ENCODE data around the gene SSBP3.

SSBP3 gene

DNA sequence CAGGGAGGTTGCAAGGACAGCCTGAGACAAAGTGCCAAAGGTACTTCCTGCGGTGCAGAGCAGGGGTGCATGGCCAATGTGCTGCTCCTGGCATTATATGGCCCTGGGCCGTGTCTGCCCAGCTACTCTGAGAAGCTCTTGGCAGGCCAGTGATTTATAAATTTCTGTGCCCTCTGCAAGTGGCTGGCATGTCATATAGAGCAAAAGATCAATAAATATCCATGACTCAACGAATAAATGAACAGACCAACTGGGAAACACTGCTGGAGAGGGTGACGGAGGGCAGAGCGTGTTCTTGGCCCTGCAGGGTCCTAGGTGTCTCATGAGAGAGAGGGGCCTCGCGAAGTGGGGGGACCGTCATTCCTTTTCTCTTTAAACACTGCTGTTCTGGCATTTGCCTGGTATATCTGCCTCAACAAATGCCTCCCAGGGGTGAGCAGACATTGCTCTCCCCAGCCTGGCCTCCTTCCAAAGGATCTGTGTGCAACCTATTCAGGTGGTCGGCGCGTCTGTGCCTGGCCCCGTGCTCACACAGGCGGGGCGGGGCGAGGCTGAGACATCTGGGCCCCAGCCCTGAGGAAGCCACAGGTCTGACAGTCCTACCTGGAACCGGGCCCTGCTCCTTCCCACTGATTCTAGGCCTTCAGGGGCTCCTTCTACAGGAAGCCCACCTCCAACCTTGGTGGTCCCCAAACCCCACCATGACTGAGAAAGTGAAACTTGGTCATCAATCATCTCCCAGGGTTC lies 123.9 kb downstream of the SSBP3 start:
- no peak for DNase-seq

DNA sequence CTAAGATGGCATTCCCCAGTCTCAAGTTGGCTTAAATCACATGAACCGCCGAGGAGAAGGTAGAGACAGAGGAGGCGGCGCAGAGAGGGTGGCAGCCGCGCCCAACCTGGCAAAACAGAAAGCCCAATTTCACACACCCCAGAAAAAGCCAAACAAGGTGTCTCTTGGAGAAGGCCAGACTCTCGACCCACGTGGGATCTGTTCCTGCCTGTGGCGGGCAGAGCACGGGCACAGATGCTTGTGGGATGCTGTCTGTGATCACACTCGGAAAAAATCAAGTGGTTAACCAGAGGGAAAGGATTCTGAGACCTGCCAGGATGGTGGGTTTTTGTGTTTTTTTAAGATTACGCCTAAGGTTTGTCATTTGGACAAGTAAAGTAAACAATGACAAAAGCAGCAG lies 125.5 kb downstream of the SSBP3 start:
- DNase-seq = no peak

DNA sequence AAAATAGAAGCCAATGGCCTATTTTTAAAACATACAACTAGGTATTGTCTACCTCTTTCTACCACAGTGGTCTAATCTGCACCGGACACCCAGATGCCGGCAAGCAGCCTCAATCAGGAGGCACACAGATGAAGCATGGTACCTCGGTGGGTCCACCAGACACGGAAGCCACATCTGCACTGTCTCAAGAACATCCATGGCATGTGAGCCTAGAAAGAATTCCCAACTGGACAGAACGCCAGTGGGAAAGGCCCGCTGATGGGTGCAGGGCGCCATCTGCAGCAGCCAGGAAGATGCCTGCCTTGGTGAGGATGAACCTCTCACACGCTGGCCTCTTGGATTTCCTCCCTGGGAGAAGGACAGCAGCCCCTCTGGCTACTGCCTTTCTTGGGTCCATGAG lies 126.7 kb downstream of the SSBP3 start:
- no peak for DNase-seq

DNA sequence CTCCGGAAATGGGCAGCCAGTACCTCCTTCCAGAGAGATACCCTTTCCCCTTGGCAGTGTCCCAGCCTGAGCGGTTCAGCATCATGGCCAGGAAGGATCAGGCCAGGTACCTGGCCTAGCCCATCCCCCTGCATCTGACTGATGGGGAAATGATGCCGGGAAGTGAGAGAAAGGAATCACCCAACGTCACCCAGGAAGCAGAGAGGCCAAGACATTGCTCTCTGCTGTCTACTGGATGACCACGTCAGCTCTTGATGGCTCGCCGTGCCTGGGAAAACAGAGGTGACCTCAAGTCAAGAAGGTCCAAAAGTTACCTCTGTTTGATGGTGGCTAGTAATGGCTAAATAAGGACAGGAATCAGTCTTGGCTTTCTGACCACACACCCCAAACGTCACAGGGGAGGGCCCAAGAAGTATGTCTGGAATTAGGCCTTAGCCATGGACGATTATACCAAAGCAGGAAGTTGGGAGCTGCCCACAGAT lies 127.2 kb downstream of the SSBP3 start:
- no peak for DNase-seq

DNA sequence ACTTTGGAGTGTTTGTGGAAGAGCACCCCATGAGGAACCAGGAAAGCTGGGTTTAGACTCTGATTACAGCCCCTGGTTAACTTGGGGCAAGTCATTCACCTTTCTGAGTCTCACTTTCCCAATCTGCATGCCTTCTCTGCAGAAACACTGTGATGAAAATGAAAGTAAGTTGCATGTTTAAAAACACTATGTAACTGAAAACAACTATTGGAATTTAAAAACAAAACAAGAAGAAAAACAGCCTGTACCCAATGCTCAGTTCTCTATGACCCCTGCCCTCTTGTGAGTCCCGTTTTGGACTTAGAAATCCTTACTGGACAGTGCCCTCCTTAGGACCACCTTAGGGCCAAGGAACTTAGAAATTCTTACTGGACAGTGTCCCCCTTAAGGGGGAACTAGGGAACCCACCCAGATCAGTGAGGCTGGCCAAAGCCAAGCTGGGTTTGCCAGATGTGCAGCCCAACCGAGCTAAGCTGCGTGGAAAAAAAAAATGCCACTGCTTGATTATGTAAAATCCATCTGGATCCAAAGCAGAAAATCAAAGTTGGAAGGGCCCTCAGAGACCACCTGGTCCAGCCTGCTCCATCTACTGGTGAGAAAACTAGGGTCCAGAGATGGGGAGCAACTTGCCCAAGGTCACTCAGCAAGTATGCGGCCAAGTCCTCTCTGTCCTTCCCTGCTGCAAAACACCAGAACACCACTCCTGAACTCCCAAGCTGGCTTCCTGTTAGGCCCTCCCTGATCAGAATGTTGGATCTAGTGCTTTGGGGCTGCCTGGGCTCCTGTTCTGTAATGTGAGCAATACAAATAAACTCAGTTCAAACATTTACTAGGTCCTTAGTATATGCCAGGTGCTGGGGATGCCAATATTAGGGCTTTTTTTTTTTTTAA lies 128.5 kb downstream of the SSBP3 start:
- no peak for DNase-seq

DNA sequence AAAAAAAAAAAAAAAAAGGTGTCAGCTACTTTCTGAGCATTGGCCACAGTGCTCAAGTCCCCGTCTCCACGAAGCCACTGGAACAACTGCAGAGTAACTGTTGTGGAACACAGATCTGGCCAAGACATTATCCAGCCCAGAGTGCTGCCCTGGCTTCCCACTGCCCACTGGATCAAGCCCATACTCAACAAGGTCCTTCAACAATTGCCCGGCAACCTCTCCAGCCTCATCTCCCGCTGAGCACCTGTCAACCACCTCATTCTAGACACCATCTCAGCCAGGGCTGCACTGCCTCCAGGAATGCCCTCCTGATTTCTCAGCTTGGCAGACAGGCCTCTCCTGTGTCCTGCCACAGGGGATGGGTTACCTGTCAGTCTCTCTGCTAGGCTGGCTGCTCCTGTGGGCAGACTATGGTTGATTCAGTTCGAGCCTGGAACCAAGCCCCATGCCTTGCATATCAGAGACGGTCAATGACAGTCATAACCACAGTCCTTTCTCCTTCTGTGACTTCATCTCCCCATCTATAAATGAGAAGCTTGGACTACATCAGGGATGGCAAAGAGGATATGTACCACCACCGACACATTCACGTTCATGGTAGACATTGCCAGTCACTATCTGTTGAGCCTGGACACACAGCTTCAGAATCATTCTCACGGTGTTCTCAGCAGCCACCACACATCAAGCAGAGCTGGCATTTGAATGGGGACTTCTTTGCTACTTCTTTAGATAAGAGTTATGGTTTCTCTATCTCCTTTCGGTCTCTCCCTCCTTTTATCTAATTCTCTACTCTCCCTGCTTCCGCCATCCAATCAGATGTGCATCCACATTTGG lies 129.4 kb downstream of the SSBP3 start:
- no peak for DNase-seq

DNA sequence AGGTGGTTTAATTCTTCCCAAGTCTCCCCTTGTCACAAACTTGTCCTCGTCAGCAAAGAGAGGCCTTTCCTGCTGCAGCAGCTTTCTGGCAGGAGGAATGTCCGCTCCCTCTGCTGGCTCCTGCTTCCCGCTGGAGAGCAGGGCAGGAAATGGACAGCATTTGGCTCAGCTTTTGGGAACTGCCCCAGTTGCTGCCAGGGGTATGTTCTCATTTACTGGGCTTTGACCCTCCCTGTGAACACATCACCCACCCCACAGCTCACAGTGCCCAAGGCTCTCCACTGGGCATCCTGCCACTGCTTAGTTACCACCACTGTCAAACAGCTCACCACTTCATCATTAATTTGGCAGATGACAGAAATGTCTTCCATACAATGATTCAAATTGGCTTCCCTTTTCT lies 130.8 kb downstream of the SSBP3 start:
- DNase-seq = no peak

DNA sequence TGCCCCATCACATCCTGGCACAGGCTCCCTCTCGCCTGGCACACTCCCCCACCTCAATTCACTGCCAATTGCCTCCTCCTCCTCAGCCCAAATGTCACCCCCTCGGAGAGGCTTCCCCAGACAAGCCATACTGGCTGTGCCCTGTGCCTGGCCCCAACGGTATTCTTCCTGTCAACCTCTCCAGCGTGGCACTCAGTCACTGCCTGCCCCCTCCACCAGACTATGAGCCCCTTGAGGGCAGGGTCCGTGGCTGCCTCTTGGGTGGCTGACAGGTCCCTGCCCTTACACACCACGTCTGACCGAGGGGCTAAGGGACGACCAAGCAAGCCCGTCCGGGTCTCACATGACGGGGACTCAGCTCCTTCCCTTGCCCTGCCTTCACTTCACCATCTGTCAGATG lies 131.3 kb downstream of the SSBP3 start:
- DNase-seq = no peak

DNA sequence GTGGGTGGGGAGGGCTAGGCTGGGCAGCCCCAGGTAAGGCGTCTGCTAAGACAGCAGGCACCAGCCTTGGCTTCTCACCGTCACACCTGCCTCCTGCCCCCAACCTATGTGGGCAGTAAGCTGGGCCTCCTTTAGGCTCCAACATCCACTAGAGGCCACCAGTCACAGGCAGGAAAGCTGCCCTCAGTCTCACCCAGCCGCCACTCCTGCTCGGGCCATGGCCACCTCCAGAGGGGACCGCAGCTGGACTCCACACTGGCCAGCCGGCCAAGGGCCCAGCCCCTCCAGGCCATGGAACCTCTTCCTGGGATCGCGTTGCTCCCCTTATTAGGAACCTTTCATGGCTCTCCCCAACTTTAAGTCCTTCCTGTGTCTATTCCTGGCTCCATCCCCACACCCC lies 131.7 kb downstream of the SSBP3 start:
- DNase-seq = no peak

DNA sequence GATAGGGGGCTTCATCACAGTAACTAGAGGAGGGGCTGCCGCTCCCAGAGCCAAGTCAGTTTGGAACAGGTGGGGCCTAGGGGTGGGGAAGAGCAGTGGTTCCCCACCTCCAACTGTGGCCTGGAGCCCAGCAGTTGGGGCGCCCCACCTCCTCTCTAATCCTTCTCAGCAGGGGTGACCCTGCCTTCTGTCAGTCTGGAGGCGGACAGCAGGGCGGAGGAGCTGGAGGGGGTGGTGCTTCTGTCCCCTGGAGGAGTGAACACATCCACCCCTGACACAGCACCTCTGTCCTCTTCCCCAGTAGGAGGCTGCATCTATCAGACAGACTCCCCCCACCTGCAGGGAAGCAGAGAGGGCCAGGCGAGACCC lies 132.4 kb downstream of the SSBP3 start:
- no peak for DNase-seq

DNA sequence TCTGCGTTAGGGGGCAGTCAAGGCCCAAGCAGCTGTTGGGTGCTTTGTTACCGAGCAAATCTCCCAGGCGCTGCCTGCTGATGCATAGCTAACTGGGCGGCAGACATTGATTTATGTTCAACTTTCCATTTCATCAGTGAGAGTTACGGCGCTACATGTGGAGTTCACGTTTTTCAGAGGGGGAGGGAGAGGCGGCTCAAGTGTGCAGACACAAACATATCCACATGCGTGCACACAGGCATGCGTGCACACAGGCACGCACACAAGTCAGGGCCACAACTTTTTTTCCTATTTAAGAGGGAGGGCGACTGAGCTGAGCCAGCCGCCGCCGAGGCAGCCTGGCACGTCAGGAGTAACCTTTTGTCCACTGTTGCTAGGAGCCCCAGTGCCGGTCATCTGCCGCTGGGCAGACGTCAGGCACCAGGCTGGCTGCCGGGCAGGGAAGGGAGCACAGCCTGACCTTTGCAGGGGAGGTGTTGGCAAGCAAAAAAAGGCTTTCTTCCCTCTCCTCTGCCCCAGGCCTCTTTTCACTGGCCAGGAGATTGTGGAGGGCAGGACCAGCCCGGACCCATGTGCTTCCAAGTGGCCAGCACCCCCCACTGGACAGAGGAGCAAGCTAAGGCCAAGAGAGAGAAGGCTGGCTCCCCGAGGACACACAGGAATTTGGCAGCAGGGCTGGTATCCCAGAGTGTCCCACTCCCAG lies 133.0 kb downstream of the SSBP3 start:
- DNase-seq = no peak

DNA sequence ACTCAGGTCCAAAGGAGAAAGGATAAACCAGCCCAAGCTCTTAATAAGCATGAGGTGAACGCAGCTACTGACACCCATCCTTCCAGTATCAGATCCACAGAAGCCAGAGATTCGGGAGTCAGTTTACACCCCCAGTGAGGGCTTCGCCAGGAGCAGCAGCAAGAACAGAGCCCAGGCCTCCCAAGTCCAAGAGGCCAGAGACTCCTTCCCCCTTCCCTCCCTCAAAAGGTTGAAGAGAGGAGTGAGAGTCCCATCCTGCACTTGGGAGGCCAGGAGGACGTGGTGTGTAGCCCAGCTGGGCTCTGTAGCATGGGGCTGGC lies 133.5 kb downstream of the SSBP3 start:
- DNase-seq = no peak

DNA sequence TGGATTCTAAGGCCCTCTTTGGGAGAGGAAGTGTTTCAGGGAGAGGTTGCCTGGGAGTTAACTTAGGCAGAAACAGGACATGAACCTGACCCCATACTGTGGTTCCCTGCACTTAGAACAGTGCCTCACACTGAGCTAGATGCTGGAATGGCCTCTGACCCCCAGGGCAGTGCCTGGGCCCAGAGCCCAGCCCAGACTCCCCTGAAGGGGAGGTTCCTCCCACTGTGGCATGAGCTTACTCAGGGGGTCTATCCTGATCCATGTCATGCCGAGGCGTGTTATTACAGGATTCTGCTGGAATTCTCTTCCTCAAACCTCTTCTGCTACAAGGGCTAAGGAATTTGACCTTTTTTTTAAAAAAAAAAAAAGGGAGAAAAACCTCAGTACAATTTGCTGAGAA lies 134.1 kb downstream of the SSBP3 start:
- DNase-seq = no peak

DNA sequence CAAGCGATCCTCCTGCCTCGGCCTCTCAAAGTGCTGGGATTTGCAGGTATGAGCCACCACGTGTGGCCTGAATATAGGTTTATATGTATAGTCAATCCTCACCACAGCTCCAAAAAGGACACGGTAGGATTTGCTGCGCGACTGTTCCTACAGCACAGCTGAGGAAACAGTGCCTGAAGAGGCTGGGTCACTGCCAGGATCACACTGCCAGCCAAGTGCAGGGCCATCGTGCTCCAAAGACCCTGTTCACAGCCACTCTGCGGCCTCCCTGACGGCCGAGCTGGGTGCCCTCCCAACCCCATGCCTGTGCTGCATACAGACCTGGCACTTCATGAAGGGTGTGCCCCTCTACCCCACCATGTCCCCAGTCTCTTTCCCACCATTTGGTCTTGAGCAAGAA lies 134.9 kb downstream of the SSBP3 start:
- DNase-seq = no peak

DNA sequence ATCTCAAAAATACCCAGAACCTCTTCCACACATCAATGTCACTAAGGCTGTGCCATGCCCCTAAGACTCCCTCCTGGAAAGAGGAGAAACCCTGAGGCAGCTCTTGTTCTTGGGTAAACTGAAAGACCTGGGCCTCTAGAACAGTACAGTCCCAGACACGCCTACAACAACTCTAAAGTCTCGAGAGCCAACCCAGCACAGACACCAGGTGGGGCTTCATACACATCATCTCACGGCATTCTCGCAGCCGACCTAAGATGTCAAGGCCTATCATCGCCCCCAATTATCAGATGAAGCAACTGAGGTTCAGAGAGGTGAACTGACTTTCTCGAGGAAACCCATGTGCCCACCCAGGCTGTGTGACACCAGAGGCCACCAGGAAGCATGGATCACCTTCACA lies 135.7 kb downstream of the SSBP3 start:
- no peak for DNase-seq

DNA sequence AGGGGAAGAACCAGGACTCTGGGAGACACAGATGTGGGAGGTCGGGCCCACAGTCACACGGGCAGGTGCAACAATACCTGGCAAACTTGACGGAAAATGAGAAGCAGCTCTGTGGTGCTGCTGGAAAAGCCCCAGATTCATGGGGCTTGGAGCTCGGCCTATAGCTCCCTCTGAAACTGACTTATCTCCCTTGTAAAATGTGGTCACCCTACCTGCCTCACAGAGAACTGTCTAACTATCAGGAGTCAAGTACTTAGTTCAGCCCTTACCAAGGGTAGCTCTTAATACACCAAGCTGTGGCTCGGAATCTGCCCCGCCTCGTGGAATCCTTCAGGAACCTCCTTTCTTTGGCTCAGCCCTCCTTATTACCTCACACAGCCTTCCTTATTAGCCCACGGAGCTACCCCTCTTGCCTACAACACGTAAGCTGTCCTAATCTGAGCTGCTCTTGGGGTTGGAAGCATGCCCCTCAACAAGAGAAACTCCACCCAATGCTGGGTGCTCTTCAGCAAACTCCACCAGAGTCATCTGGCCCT lies 137.4 kb downstream of the SSBP3 start:
- no peak for DNase-seq

DNA sequence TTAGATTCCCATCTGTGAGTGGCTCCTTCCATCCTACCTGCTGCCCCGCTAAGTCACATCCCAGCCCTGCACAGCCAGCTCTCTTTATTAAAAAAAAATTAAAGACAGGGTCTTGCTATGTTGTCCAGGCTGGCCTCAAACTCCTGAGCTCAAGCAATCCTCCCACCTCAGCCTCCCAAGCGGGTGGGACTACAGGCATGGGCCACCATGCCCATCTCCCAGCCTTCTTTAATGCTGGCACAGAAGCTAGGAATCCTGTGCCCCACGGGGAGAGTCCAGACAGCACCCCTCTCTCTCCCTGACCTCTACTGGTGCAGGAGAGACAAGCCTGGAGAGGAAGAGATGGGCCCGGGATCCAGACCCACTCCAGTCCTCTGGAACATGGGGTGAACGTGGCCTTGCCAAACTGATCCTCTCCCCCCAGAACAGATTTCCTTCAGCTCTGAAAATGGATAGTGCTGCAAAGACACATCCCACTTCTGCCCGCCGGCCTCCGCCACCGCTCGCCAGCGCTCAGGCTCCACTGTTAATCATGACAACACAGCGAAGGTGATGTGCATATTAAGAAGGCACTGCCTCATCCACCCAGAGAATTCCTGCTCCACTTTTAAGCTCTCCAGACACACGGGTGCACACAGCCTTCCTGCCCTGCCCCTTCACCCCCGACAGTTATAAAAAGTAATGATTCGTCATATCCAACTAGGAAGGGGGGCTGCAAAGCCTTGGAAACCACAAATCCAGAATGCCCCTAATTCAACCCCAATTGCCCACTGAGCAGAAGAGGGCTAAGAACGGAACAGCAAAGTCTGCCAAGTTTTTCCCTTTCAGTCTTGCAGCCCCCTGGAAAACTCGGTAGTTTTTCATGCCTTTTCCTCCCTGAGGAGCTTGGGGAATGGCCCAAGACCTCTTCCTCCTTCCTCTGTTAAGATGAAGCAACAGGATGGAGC lies 138.1 kb downstream of the SSBP3 start:
- no peak for DNase-seq

DNA sequence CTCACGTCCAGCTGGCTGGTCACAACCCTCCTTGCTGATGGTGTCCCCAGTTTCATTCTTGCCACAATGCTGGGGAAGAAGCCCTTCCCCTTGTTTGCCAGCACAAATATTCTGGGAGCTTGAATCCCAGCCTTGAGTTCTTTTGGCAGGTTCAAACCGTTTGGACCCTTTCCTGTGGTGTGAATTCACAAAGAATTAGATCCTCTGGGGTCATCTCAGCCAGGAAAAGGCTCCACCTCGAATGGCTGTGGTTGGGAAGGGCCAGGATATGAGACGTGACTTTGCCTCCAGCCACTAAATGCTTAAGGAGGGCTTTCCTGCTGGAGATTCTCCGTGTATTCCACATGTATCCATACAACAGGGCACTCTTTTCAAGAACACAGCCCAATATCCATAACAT lies 139.3 kb downstream of the SSBP3 start:
- DNase-seq = no peak

DNA sequence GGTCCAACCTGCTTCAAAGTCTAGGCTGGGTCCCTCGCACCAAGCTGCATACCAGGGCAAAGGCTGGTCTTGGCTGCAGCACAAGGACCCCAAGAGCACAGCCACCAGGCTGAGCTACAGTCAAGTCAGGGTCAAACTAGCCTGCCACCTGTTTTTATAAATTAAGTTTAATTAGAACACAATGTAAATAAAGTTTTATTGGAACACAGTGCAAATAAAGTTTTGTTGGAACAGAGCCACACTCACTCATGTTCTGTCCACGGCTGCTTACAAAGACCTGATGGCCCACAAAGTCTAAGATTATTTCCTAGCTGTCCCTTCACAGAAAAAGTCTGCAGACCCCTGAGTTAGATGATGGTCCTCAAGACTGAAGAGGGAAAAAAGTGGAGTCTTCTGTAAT lies 140.0 kb downstream of the SSBP3 start:
- no peak for DNase-seq

DNA sequence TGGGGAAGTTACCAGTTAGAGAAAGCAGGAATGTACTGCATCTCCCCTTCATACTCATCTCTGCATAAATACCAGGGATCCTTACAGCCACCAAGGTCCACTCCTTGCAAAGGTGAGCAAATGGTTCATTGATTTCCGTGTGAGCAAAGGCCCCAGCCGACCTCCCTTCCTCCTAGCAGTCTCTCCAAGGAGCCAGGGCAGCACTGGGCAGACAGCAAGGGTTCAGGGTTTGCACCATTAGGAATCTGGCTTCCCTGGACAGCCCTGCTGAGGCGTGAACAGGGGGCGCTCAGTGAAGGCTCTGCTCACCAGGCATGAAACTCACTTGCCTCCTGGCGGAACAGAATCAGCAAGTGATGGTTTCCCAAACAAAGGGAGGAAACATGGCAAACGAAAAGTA lies 140.5 kb downstream of the SSBP3 start:
- DNase-seq = no peak

DNA sequence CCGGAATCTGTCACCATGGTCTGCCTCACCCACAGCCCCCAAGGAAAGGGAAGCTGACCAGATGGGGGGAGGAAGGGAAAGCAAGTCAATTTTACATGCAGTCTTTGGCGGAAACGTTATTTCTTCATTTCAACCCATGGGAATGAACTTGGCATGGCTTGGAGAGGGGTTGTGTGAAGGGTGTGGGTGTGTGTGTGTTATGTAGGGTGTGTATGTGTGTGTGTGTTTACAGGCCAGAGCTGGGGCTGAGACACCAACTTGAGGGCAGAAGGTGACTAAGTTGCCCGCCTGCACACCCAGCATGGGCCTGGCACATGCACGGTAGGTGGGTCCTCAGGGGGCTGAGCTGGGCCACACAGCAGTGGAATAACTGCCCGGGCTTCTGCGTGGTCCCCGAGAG lies 141.1 kb downstream of the SSBP3 start:
- DNase-seq = no peak
